Mesendoderm (in vitro differentiated cells): ENCODE measurements around the gene MRPL52.
A peak's percentile ranks its signal among the peaks of the same experiment; 100 is the strongest.

Experiments
- DNase-seq: peaks from one replicate; pipeline ENCODE4 v3.0.0; 2013
- H2AK5ac ChIP-seq: 2 replicates; pipeline ENCODE4 v1.6.1; 2013; ENCODE audit warnings: low read length, inconsistent platforms
- H2BK120ac ChIP-seq: 2 replicates; pipeline ENCODE4 v1.6.1; 2013; ENCODE audit warnings: low read depth, mild to moderate bottlenecking, low read length, moderate library complexity, mixed read lengths
- H2BK15ac ChIP-seq: replicated peaks from 2 replicates; pipeline ENCODE4 v1.6.1; 2013; ENCODE audit warnings: low read depth, mild to moderate bottlenecking, moderate library complexity
- H2BK5ac ChIP-seq: 2 replicates; pipeline ENCODE4 v1.6.1; 2013; ENCODE audit warnings: low read length, inconsistent platforms
- H3K18ac ChIP-seq: 2 replicates; pipeline ENCODE4 v1.6.1; 2013; ENCODE audit warnings: mild to moderate bottlenecking, low read length, mixed read lengths
- H3K23ac ChIP-seq: one replicate; pipeline ENCODE4 v1.6.1; 2013; ENCODE audit warnings: low read length
- H3K27ac ChIP-seq: 2 replicates; pipeline ENCODE4 v1.5.1; 2013; ENCODE audit warnings: low read depth, mild to moderate bottlenecking, inconsistent platforms, low read length, moderate library complexity
- H3K27me3 ChIP-seq: 2 replicates; pipeline ENCODE4 v1.6.1; 2013; ENCODE audit warnings: low read length, control low read depth, mild to moderate bottlenecking, inconsistent platforms; ENCODE audit not compliant: insufficient read depth, poor library complexity
- H3K36me3 ChIP-seq: 2 replicates; pipeline ENCODE4 v1.6.1; 2013; ENCODE audit warnings: low read length, inconsistent platforms; ENCODE audit not compliant: control insufficient read depth, insufficient read depth
- H3K4ac ChIP-seq: one replicate; pipeline ENCODE4 v1.6.1; 2013; ENCODE audit warnings: low read depth, mild to moderate bottlenecking, low read length, moderate library complexity
- H3K4me1 ChIP-seq: 2 replicates; pipeline ENCODE4 v1.6.1; 2013; ENCODE audit warnings: low read depth, low read length, inconsistent platforms; ENCODE audit not compliant: control insufficient read depth
- H3K4me2 ChIP-seq: 2 replicates; pipeline ENCODE4 v1.6.1; 2013; ENCODE audit warnings: low read length
- H3K4me3 ChIP-seq: 2 replicates; pipeline ENCODE4 v1.5.1; 2013; ENCODE audit warnings: mild to moderate bottlenecking, low read length
- H3K56ac ChIP-seq: one replicate; pipeline ENCODE4 v1.6.1; 2013; ENCODE audit warnings: low read length
- H3K79me1 ChIP-seq: 2 replicates; pipeline ENCODE4 v1.6.1; 2013; ENCODE audit warnings: low read length, inconsistent platforms
- H3K79me2 ChIP-seq: 2 replicates; pipeline ENCODE4 v1.6.1; 2013; ENCODE audit warnings: mild to moderate bottlenecking, low read length; ENCODE audit not compliant: control insufficient read depth, insufficient read depth
- H3K9ac ChIP-seq: 2 replicates; pipeline ENCODE4 v1.6.1; 2013; ENCODE audit warnings: low read length, inconsistent platforms
- H4K5ac ChIP-seq: one replicate; pipeline ENCODE4 v1.6.1; 2013; ENCODE audit warnings: low read length
- H4K8ac ChIP-seq: one replicate; pipeline ENCODE4 v1.6.1; 2013; ENCODE audit warnings: low read depth, mild to moderate bottlenecking, control low read depth, low read length, moderate library complexity
- WGBS: extraction: QIAGEN DNeasy Blood & Tissue Kit; methylation state at CpG from one replicate; pipeline ENCODE4 v1.1.7; 2013; ENCODE audit warnings: low lambda C conversion rate, missing lambda C conversion rate; ENCODE audit not compliant: insufficient coverage; ENCODE audit errors: extremely low coverage; 5-methylcytosine and 5-hydroxymethylcytosine counted together

MRPL52 gene

GRCh38 chr14:22846811-22847307 is 17.2 kb downstream of the MRPL52 start:
- Histone ChIP-seq H3K18ac (no peak overlapping the region), H2BK5ac (no peak overlapping the region), H3K27me3 (no peaks in the 10 kb centered on the region), H2BK120ac (no peak overlapping the region), H3K79me1 (peaks cover 6% of the 10 kb centered on the region), H3K4ac (no peak overlapping the region), H3K4me3 (no peak overlapping the region), H3K79me2 (no peaks in the 10 kb centered on the region), H4K5ac (no peak overlapping the region), H3K4me2 (no peak overlapping the region), H3K56ac (no peak overlapping the region), H2AK5ac (no peak overlapping the region), H3K27ac (no peak overlapping the region), H3K23ac (no peak overlapping the region), H4K8ac (no peak overlapping the region), H2BK15ac (no peak overlapping the region), H3K9ac (no peak overlapping the region), H3K36me3 (peaks cover 26% of the 10 kb centered on the region), H3K4me1 (peaks cover 2% of the 10 kb centered on the region)
- no CpG with 5 or more reads among the region's 11 CpGs for WGBS
- no peak for DNase-seq

GRCh38 chr14:22847661-22848341 is 18.1 kb downstream of the MRPL52 start:
- peak overlapping the region; percentile 37 for H3K27ac ChIP-seq
- H3K27me3 ChIP-seq = no peaks in the 10 kb centered on the region
- H4K5ac ChIP-seq = no peak overlapping the region
- H2BK120ac ChIP-seq = no peak overlapping the region
- H3K4me1 ChIP-seq = peaks cover 2% of the 10 kb centered on the region
- no peak overlapping the region for H2AK5ac ChIP-seq
- peaks cover 1% of the 10 kb centered on the region for H3K79me1 ChIP-seq
- peak overlapping the region; percentile 17 for H3K56ac ChIP-seq
- peak overlapping the region; percentile 9 for H3K9ac ChIP-seq
- DNase-seq = no peak
- H4K8ac ChIP-seq = no peak overlapping the region
- no peak overlapping the region for H3K4me3 ChIP-seq
- no peak overlapping the region for H3K18ac ChIP-seq
- peaks cover 18% of the 10 kb centered on the region for H3K36me3 ChIP-seq
- no peak overlapping the region for H3K4ac ChIP-seq
- H3K23ac ChIP-seq = no peak overlapping the region
- H3K4me2 ChIP-seq = no peak overlapping the region
- H3K79me2 ChIP-seq = no peaks in the 10 kb centered on the region
- no CpG with 5 or more reads among the region's 14 CpGs for WGBS
- no peak overlapping the region for H2BK15ac ChIP-seq
- H2BK5ac ChIP-seq = no peak overlapping the region

- no peak overlapping the region for H4K5ac ChIP-seq
- peaks cover 12% of the 10 kb centered on the region for H3K36me3 ChIP-seq
- H3K18ac ChIP-seq = no peak overlapping the region
- no peak overlapping the region for H4K8ac ChIP-seq
- no peak overlapping the region for H3K4ac ChIP-seq
- no peaks in the 10 kb centered on the region for H3K79me2 ChIP-seq
- no peak overlapping the region for H2BK120ac ChIP-seq
- H3K79me1 ChIP-seq = no peaks in the 10 kb centered on the region
- no peak overlapping the region for H3K23ac ChIP-seq
- no peaks in the 10 kb centered on the region for H3K27me3 ChIP-seq
- no peak overlapping the region for H3K4me2 ChIP-seq
- no CpG with 5 or more reads among the region's 12 CpGs for WGBS
- H2BK5ac ChIP-seq = no peak overlapping the region
- H3K27ac ChIP-seq = peak overlapping the region; percentile 37
- peak; percentile 68 for DNase-seq
- peak overlapping the region; percentile 76 for H3K56ac ChIP-seq
- H2AK5ac ChIP-seq = no peak overlapping the region
- H3K4me3 ChIP-seq = no peak overlapping the region
- peaks cover 2% of the 10 kb centered on the region for H3K4me1 ChIP-seq
- H2BK15ac ChIP-seq = no peak overlapping the region
- H3K9ac ChIP-seq = peak overlapping the region; percentile 45
Measured at GRCh38 chr14:22848351-22849164, 18.9 kb downstream of the MRPL52 start.

- WGBS = no CpG with 5 or more reads among the region's 19 CpGs
- Histone ChIP-seq H3K18ac (no peak overlapping the region), H4K8ac (no peak overlapping the region), H2BK5ac (no peak overlapping the region), H2BK120ac (no peak overlapping the region), H4K5ac (no peak overlapping the region), H3K4me2 (no peak overlapping the region), H3K23ac (no peak overlapping the region), H3K9ac (no peak overlapping the region), H3K56ac (peak overlapping the region; percentile 43), H3K27me3 (no peaks in the 10 kb centered on the region), H3K27ac (no peak overlapping the region), H3K4ac (no peak overlapping the region), H3K4me3 (no peak overlapping the region), H3K4me1 (peaks cover 2% of the 10 kb centered on the region), H3K36me3 (peaks cover 11% of the 10 kb centered on the region), H3K79me1 (no peaks in the 10 kb centered on the region), H2BK15ac (no peak overlapping the region), H3K79me2 (no peaks in the 10 kb centered on the region), H2AK5ac (peak overlapping the region; percentile 60)
- DNase-seq = no peak
Measured at GRCh38 chr14:22849212-22849819, 19.6 kb downstream of the MRPL52 start.

GRCh38 chr14:22850944-22851764 is 21.5 kb downstream of the MRPL52 start:
- no peak overlapping the region for H3K9ac ChIP-seq
- H3K4me2 ChIP-seq = no peak overlapping the region
- no peaks in the 10 kb centered on the region for H3K79me2 ChIP-seq
- peak overlapping the region; percentile 62 for H3K56ac ChIP-seq
- no peak overlapping the region for H3K18ac ChIP-seq
- peaks cover 2% of the 10 kb centered on the region for H3K4me1 ChIP-seq
- no peak overlapping the region for H3K4me3 ChIP-seq
- DNase-seq = peak; percentile 57
- H3K27ac ChIP-seq = no peak overlapping the region
- no peak overlapping the region for H2AK5ac ChIP-seq
- H4K8ac ChIP-seq = no peak overlapping the region
- no peak overlapping the region for H2BK5ac ChIP-seq
- no peaks in the 10 kb centered on the region for H3K27me3 ChIP-seq
- H3K36me3 ChIP-seq = no peaks in the 10 kb centered on the region
- no peaks in the 10 kb centered on the region for H3K79me1 ChIP-seq
- no peak overlapping the region for H2BK15ac ChIP-seq
- no CpG with 5 or more reads among the region's 9 CpGs for WGBS
- no peak overlapping the region for H2BK120ac ChIP-seq
- H4K5ac ChIP-seq = no peak overlapping the region
- no peak overlapping the region for H3K4ac ChIP-seq
- no peak overlapping the region for H3K23ac ChIP-seq
